Transverse colon (tissue), 4 donors: ENCODE data around the gene YIPF1.

Source experiments
- EP300 ChIP-seq: sonication (generic); formaldehyde crosslinking; IDR thresholded peaks from one replicate; pipeline ENCODE4 v1.6.1; 2017; ENCODE audit warnings: antibody characterized with exemption, low read depth
- POLR2A ChIP-seq: fragments of 450-650 bp; IDR thresholded peaks from one replicate; pipeline ENCODE4 v1.6.1; 2016; ENCODE audit warnings: antibody characterized with exemption, mild to moderate bottlenecking, moderate library complexity
- POLR2AphosphoS5 ChIP-seq, 3 donors: sonication (generic); formaldehyde crosslinking; IDR thresholded peaks; one replicate each; pipeline ENCODE4 v1.6.1; 2016; ENCODE audit warnings: antibody characterized with exemption in 3 of 3
- TF ChIP-seq, protein P1 (sequence below), 5 experiments: fragments of 200-600 bp in 3 of 5; fragments of 450-650 bp in 2 of 5; sonication (generic) in 3 of 5; IDR thresholded peaks; 1 replicate in 2 of 5; 2 replicates in 3 of 5; pipeline ENCODE4 v1.5.1; 2016 to 2017; ENCODE audit warnings: antibody characterized with exemption in 5 of 5, inconsistent platforms in 3 of 5, mild to moderate bottlenecking in 2 of 5, moderate library complexity in 1 of 5

DNA sequence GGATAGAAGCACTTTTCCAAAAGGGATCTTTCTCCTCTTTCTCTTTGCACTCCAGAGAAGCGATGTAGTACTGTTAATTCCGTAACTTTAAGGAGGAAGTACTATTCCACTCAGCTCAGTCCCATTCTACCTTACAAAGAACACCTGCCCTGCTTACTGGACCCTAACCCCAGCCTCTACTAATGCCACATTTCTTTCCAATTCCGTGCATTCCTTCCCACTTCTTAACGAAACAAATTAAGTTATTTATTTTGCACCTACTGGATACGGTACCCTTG is 52.0 kb downstream of the YIPF1 start:
- TF ChIP-seq, protein P1, sequence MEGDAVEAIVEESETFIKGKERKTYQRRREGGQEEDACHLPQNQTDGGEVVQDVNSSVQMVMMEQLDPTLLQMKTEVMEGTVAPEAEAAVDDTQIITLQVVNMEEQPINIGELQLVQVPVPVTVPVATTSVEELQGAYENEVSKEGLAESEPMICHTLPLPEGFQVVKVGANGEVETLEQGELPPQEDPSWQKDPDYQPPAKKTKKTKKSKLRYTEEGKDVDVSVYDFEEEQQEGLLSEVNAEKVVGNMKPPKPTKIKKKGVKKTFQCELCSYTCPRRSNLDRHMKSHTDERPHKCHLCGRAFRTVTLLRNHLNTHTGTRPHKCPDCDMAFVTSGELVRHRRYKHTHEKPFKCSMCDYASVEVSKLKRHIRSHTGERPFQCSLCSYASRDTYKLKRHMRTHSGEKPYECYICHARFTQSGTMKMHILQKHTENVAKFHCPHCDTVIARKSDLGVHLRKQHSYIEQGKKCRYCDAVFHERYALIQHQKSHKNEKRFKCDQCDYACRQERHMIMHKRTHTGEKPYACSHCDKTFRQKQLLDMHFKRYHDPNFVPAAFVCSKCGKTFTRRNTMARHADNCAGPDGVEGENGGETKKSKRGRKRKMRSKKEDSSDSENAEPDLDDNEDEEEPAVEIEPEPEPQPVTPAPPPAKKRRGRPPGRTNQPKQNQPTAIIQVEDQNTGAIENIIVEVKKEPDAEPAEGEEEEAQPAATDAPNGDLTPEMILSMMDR (IDR thresholded peaks at IDR 0.05) = no peak
- TF ChIP-seq POLR2A (no peak), POLR2AphosphoS5 (IDR thresholded peaks at IDR 0.05) (no peak), EP300 (no peak)
